ENCODE data around the gene TSPO2.
"Not testable (repeated sequence)": the region's sequence is repeated elsewhere in the genome, so short reads cannot be mapped to it uniquely, and the experiment has no call there.

The TSPO2 gene

GRCh38 chr6:41042226-41043055, at the start of gene TSPO2:
Gene TSPO2 (plus strand): TSS chr6:41042467. CDS start chr6:41042986, 519 bp downstream.
- H3K36me3 Mint-ChIP-seq = no peaks in the 10 kb centered on the region

GRCh38 chr6:40992746-40993145, 49.5 kb upstream of the TSPO2 start:
- Mint-ChIP-seq H3K9me3 (no peaks in the 10 kb centered on the region), H3K4me1 (peaks cover 2% of the 10 kb centered on the region), H3K36me3 (peaks cover 1% of the 10 kb centered on the region), H3K27ac (no peak overlapping the region), H3K27me3 (peaks cover 21% of the 10 kb centered on the region), H3K4me3 (no peak overlapping the region)
- ATAC-seq (ENCODE audit: low read depth) = no peak
- no peak for DNase-seq (ENCODE audit: low spot score in 2 of 2)

More at GRCh38 chr6:41042226-41043055, at the start of gene TSPO2:
- ATAC-seq (ENCODE audit: low read depth) (no peak), DNase-seq (ENCODE audit: low spot score in 2 of 2) (no peak)
- Mint-ChIP-seq H3K27me3 (no peaks in the 10 kb centered on the region), H3K27ac (peak within 1 kb of the TSS; percentile 70), H3K9me3 (no peaks in the 10 kb centered on the region), H3K4me3 (no peak within 1 kb of the TSS), H3K4me1 (no peaks in the 10 kb centered on the region)

- no peaks in the 10 kb centered on the region for H3K9me3 Mint-ChIP-seq
- ATAC-seq (ENCODE audit: low read depth) = no peak
- peaks cover 22% of the 10 kb centered on the region for H3K27me3 Mint-ChIP-seq
- H3K4me3 Mint-ChIP-seq = no peak overlapping the region
- no peak for DNase-seq (ENCODE audit: low spot score in 2 of 2)
- no peak overlapping the region for H3K27ac Mint-ChIP-seq
- no peaks in the 10 kb centered on the region for H3K4me1 Mint-ChIP-seq
- H3K36me3 Mint-ChIP-seq = peaks cover 1% of the 10 kb centered on the region
Measured at GRCh38 chr6:40996591-40997233, 45.6 kb upstream of the TSPO2 start.

GRCh38 chr6:40997234-40997957, 44.9 kb upstream of the TSPO2 start:
- DNase-seq (ENCODE audit: low spot score in 2 of 2) = no peak
- H3K27ac Mint-ChIP-seq = no peak overlapping the region
- H3K4me3 Mint-ChIP-seq = no peak overlapping the region

GRCh38 chr6:40998661-40999060, 43.6 kb upstream of the TSPO2 start:
- Mint-ChIP-seq H3K4me1 (no peaks in the 10 kb centered on the region), H3K36me3 (peaks cover 1% of the 10 kb centered on the region), H3K4me3 (no peak overlapping the region), H3K27ac (no peak overlapping the region), H3K27me3 (peaks cover 24% of the 10 kb centered on the region), H3K9me3 (no peaks in the 10 kb centered on the region)
- ATAC-seq (ENCODE audit: low read depth) = no peak
- DNase-seq (ENCODE audit: low spot score in 2 of 2) = no peak

More at GRCh38 chr6:40997234-40997957, 44.9 kb upstream of the TSPO2 start:
- Mint-ChIP-seq H3K27me3 (peaks cover 24% of the 10 kb centered on the region), H3K9me3 (no peaks in the 10 kb centered on the region), H3K36me3 (peaks cover 1% of the 10 kb centered on the region), H3K4me1 (no peaks in the 10 kb centered on the region)
- no peak for ATAC-seq (ENCODE audit: low read depth)

- Mint-ChIP-seq H3K27ac (no peak overlapping the region), H3K4me3 (no peak overlapping the region), H3K4me1 (no peaks in the 10 kb centered on the region), H3K9me3 (no peaks in the 10 kb centered on the region), H3K27me3 (peaks cover 22% of the 10 kb centered on the region), H3K36me3 (peaks cover 1% of the 10 kb centered on the region)
- DNase-seq (ENCODE audit: low spot score in 2 of 2) (no peak), ATAC-seq (ENCODE audit: low read depth) (peak; percentile 62)
Measured at GRCh38 chr6:40999569-40999968, 42.7 kb upstream of the TSPO2 start.

- H3K4me3 Mint-ChIP-seq = no peak overlapping the region
- DNase-seq (ENCODE audit: low spot score in 2 of 2) = no peak
- no peaks in the 10 kb centered on the region for H3K9me3 Mint-ChIP-seq
- peaks cover 1% of the 10 kb centered on the region for H3K36me3 Mint-ChIP-seq
- no peaks in the 10 kb centered on the region for H3K4me1 Mint-ChIP-seq
- no peak for ATAC-seq (ENCODE audit: low read depth)
- no peak overlapping the region for H3K27ac Mint-ChIP-seq
- H3K27me3 Mint-ChIP-seq = peaks cover 19% of the 10 kb centered on the region
Measured at GRCh38 chr6:41000248-41000647, 42.0 kb upstream of the TSPO2 start.

- H3K4me3 Mint-ChIP-seq = no peak overlapping the region
- ATAC-seq (ENCODE audit: low read depth) = no peak
- H3K36me3 Mint-ChIP-seq = no peaks in the 10 kb centered on the region
- DNase-seq (ENCODE audit: low spot score in 2 of 2) = no peak
- no peak overlapping the region for H3K27ac Mint-ChIP-seq
- H3K9me3 Mint-ChIP-seq = no peaks in the 10 kb centered on the region
- peaks cover 17% of the 10 kb centered on the region for H3K27me3 Mint-ChIP-seq
- H3K4me1 Mint-ChIP-seq = no peaks in the 10 kb centered on the region
Measured at GRCh38 chr6:41002168-41002567, 40.1 kb upstream of the TSPO2 start.

- H3K4me1 Mint-ChIP-seq, H3K36me3 Mint-ChIP-seq, H3K9me3 Mint-ChIP-seq, H3K4me3 Mint-ChIP-seq, H3K27ac Mint-ChIP-seq: not testable (repeated sequence)
- DNase-seq (ENCODE audit: low spot score in 2 of 2) = peak; percentile 61 to 63
- H3K27me3 Mint-ChIP-seq = peaks cover 13% of the 10 kb centered on the region
- peak; percentile 73 for ATAC-seq (ENCODE audit: low read depth)
Measured at GRCh38 chr6:41006217-41006616, 36.0 kb upstream of the TSPO2 start.

- H3K27ac Mint-ChIP-seq; H3K4me1 Mint-ChIP-seq; H3K4me3 Mint-ChIP-seq; ATAC-seq (ENCODE audit: low read depth); H3K36me3 Mint-ChIP-seq; H3K9me3 Mint-ChIP-seq; DNase-seq (ENCODE audit: low spot score in 2 of 2): not testable (repeated sequence)
- peaks cover 12% of the 10 kb centered on the region for H3K27me3 Mint-ChIP-seq
Measured at GRCh38 chr6:41006980-41007379, 35.3 kb upstream of the TSPO2 start.

- no peak overlapping the region for H3K4me3 Mint-ChIP-seq
- H3K36me3 Mint-ChIP-seq = peaks cover 2% of the 10 kb centered on the region
- no peaks in the 10 kb centered on the region for H3K9me3 Mint-ChIP-seq
- H3K27ac Mint-ChIP-seq = no peak overlapping the region
- no peak for DNase-seq (ENCODE audit: low spot score in 2 of 2)
- H3K27me3 Mint-ChIP-seq = peaks cover 12% of the 10 kb centered on the region
- ATAC-seq (ENCODE audit: low read depth) = no peak
- no peaks in the 10 kb centered on the region for H3K4me1 Mint-ChIP-seq
Measured at GRCh38 chr6:41008011-41008410, 34.3 kb upstream of the TSPO2 start.

- H3K27me3 Mint-ChIP-seq = peaks cover 7% of the 10 kb centered on the region
- ATAC-seq (ENCODE audit: low read depth) (no peak), DNase-seq (ENCODE audit: low spot score in 2 of 2) (no peak)
- H3K4me3 Mint-ChIP-seq = no peak overlapping the region
- H3K36me3 Mint-ChIP-seq = peaks cover 2% of the 10 kb centered on the region
- H3K9me3 Mint-ChIP-seq = no peaks in the 10 kb centered on the region
- no peaks in the 10 kb centered on the region for H3K4me1 Mint-ChIP-seq
- no peak overlapping the region for H3K27ac Mint-ChIP-seq
Measured at GRCh38 chr6:41009669-41010068, 32.6 kb upstream of the TSPO2 start.

- Mint-ChIP-seq H3K27me3 (peaks cover 6% of the 10 kb centered on the region), H3K27ac (no peak overlapping the region), H3K4me3 (no peak overlapping the region), H3K36me3 (peaks cover 2% of the 10 kb centered on the region), H3K9me3 (no peaks in the 10 kb centered on the region), H3K4me1 (no peaks in the 10 kb centered on the region)
- DNase-seq (ENCODE audit: low spot score in 2 of 2) (no peak), ATAC-seq (ENCODE audit: low read depth) (no peak)
Measured at GRCh38 chr6:41011673-41012072, 30.6 kb upstream of the TSPO2 start.

- DNase-seq (ENCODE audit: low spot score in 2 of 2) = no peak
- no peak for ATAC-seq (ENCODE audit: low read depth)
- H3K4me3 Mint-ChIP-seq = no peak overlapping the region
- H3K4me1 Mint-ChIP-seq = no peaks in the 10 kb centered on the region
- H3K27ac Mint-ChIP-seq = no peak overlapping the region
- H3K9me3 Mint-ChIP-seq = peaks cover 3% of the 10 kb centered on the region
- H3K36me3 Mint-ChIP-seq = peaks cover 7% of the 10 kb centered on the region
- peaks cover 10% of the 10 kb centered on the region for H3K27me3 Mint-ChIP-seq
Measured at GRCh38 chr6:41013466-41014153, 28.7 kb upstream of the TSPO2 start.

Data from memory B cell (primary cell).